Measurements from ENCODE around the gene AGBL1.

The AGBL1 gene

DNA sequence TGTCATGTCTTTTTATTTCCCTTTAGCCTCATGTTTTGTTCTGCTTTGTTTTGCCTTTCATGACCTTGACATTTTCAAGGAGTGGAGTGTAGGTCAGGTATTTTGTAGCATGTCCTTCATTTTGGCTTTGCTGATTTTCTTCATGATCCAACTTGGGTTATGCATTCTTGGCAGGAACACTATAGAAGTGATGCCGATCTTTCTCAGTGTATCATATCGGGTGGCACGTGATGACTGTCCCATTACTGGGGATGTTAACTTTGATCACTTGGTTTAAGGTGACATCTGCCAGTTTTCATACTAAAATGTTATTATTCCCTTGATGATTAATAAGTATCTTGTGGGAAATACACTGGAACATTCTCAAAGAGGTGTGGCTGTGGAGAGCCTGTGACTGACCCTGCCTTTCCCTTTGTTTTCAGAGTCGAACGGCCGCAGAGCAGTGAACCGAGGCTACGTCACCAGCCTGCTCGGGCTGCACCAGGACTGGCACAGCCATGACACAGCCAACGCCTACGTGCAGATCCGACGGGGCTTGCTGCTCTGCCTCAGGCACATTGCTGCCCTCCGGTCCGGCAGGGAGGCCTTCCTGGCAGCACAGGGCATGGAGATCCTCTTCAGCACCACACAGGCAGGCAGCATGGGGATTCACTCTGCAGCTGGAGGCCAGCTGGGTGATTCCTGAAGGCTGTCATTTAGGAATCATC lies 167.7 kb downstream of the AGBL1 start:
- no peak for DNase-seq

DNA sequence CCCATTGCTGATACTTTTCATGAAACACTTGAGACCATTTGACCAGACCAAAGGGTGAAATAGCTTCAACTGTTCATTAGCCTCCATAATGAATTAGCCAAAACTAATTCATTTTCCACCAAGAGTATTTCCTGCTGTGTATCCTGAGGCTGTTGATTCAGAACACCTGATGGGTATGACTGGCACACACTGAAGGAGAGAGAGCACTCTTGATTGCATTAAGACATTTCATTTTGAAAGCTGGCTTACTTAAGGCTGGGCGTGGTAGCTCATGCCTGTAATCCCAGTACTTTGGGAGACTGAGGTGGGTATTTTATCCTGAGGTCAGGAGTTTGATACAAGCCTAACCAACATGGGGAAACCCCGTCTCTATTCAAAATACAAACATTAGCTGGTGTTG lies 175.6 kb downstream of the AGBL1 start:
- no peak for DNase-seq

DNA sequence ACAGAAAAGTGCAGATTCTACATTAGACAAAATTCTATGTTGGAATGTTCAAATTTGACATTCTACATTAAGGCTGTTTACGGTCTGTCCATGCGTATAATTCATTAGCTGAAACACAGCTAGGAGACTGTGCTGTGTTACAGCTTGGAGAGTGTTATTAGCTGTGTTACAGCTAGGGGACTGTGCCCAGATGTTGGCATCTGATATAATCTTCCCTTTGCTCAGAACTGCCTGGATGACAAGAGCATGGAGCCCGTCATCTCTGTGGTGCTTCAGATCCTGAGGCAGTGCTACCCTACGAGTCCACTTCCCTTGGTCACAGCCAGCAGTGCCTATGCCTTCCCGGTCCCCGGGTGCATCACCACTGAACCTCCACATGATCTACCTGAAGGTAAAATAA lies 177.0 kb downstream of the AGBL1 start:
- no peak for DNase-seq

GRCh38 chr15:86259589-86259988 lies 179.9 kb downstream of the AGBL1 start:
- no peak for DNase-seq

DNA sequence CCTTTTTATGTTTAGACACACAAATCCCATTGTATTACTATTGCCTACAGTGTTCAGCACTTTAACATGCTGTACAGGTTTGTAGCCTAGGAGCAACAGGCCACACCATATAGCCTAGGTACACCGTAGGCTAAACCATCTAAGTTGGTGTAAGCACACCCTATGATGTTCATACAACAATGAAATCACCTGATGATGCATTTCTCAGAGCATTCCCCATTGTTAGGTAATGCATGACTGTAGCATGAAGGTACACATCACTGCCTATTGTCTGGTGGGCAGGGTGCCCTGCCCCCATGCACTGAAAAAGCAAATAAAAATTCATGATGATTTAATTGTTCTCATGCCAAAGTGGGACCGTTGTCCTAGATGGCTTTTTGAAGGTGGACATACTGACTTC lies 183.6 kb downstream of the AGBL1 start:
- DNase-seq: no peak

DNA sequence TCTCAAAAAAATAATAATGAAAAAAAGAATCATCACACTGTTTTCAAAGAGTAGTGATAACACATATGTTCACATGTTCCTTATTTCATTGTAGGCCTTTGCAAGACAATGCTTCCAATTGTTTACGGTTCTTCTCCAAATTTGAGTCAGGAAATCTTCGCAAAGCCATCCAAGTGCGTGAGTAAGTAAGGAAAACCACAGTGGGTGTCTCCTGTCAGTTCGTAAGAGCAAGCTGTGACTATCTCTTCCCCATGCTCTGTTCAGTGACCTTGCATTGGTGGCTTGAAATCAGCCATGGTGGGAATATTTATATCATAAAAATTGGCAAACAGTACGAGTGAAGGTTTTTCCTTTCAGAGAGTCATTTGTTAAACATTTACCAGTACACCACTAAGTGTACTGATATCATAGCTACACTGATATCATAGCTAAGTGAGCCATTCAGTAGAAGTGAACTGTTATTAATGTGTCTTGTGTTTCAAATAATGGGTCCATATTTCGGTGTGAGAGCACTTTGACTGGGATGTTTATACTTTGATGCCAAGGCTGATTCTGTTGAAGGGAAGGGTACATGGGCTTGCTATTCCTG lies 187.3 kb downstream of the AGBL1 start:
- no peak for DNase-seq

- DNase-seq: no peak
Measured at GRCh38 chr15:86267892-86268291, 188.2 kb downstream of the AGBL1 start.

DNA sequence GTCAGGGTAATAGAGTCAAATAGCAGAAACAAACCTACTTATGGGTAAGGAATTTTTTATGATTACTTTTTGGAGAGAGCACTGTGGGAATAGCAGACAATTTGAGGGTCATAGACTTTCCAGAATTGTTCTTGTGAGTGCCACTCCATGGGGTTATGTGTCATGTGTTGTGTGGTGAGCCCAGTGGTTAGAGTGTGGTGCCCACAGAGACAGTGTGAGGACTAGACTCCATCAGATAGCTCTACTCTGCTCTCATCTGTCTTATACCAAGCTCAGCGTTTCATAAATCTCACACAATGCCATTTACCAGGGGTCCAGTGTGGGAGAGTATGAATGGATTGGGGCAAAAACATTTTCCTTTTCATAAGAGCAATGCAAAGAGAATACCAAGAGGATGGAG lies 188.9 kb downstream of the AGBL1 start:
- no peak for DNase-seq

GRCh38 chr15:86273309-86273708 lies 193.6 kb downstream of the AGBL1 start:
- no peak for DNase-seq

GRCh38 chr15:86275361-86275760 lies 195.7 kb downstream of the AGBL1 start:
- no peak for DNase-seq

- no peak for DNase-seq
Measured at GRCh38 chr15:86278586-86278985, 198.9 kb downstream of the AGBL1 start.

GRCh38 chr15:86284635-86285034 lies 205.0 kb downstream of the AGBL1 start:
- DNase-seq: no peak

DNA sequence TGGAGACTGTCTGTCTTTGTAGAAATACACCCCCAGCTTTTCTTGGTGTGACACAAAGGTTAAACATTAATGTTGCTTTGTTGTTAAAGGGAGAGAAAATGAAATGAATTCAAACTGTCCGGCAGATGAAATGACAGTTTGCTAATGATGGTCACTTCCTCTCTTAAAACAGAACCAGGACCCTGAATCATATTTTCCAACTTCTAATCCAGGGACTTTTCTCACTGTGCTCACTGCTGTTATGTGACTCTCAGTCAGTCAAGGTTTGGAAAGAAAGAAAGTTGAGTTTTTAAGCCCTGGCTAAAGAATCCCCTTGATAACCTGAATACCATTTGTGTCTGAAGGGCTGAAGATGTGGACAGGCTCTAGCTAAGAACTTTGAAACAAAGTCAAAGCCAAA lies 215.8 kb downstream of the AGBL1 start:
- DNase-seq: no peak

DNA sequence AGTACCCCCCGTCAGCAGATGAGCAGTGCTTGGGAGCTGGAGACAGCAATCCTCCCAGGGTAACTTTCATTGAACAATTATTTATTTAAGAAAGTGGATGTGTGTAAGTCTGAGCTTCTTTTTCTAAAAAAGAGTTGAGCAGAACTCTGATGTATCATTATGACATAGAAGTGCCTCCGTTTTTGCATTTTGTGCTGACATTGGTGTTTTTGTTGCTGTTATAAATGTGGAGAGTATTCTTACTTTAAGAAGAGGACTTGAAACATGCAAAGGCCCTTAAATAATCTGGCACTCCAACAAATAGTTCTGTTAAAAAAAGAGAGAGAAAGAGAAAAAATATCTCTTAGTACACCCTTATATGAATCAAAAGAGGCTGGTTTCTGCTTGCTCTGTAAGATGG lies 217.1 kb downstream of the AGBL1 start:
- no peak for DNase-seq

DNA sequence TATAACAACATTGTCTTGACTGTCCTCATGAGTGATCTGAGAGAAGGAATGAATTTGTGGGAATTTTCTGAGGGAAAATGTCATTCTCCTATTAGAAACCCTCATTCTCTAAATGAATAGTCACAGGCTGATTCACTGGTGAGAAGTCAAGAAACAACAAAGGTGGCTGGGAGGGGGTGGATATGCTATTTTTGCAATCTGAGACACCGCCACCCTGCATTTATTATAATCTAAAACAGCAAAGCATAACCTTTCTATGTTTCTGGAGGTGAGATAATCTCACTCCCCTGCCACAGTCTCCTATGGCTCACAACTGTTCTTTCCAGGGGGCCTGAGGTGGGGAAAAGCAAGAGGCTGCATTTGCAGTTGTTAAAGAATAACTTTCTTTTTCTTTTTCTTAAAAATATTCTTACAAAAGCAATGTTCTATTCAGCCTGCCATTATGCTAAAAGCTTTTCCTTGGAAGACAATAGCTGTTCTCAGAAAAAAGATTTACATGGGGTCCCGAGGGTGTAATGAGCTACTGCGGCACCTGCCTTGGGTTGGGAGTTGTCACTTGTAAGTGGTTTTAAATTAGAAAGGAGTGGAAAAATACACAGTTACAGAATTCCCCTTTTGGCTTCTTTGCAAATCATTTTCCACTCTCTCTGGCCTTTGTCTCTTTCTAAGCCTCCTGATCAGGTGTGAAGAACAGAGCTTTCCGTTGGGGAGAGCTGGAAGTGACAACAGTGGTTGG lies 220.9 kb downstream of the AGBL1 start:
- DNase-seq: no peak

DNA sequence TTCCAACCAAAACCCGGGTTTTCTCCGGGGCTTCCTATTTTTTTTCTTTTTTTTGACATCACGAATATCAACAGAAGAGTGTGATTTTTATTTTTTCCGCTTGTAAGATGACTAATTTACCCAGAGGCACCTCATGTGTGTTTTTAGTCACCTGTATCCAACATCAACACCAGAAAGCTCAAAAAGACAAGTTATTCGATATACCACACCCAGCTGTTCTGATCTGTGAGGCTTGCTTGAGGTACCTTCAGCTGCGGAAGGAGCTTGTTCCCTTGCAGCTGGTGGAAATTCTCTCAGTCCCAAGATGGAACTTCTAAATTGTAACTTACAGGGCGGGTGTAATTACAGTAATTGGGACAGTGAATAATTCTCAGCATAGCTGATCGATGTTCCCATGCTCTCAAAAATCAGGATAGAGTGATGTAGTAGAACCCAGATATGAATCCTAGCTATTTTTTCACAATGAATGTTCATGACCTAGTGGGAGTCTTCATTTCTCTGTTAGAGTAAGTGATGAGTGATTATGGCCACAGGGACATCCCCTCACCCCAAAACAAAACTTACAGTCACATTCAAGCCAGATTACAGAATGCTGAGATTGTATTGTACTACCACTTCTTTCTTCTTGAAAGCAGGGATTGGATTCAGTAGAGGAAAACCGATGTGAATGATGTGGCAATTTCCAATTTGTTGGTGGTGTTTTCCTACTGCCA lies 232.1 kb downstream of the AGBL1 start:
- no peak for DNase-seq

DNA sequence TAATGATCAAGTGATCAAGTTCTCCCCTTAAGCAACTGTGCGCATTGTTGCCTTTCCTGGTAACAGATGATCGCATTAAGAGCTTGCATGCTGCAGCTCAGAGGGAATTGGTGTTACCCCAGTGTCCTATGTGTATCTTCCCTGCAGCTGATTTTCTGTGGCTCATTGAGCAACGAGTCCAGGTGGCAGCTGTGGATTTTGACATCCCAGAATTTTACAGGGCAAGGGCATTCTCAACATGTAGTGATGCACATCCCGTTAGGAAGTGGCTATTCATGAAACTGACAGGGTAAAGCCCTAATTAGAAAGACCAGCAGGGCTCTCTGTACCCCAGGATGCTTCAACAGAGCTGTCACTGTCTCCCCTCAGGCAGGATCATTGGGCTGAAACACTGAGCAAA lies 232.8 kb downstream of the AGBL1 start:
- DNase-seq: no peak

DNA sequence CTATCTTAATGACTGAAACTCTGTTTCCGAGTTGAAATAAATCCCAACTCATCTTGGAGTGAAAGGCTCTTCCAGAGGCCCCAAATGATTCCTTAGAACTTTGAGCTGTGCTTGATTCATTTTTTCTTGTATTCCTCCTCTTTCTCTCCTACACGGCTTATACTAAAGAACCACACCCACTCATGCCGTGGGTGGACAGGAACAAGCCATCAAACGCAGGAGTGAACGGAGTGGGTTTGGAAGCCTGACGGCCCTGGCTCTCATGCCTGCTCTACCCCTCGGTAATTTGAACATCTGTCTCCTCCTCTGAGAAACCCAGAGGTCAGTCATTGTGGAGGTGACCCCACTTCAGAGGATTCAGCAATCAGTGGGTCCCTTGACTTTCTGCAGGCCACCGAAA lies 236.5 kb downstream of the AGBL1 start:
- DNase-seq: no peak

GRCh38 chr15:86316726-86317383 lies 237.2 kb downstream of the AGBL1 start:
- no peak for DNase-seq

- no peak for DNase-seq
Measured at GRCh38 chr15:86317384-86317740, 237.7 kb downstream of the AGBL1 start.

- no peak for DNase-seq
Measured at GRCh38 chr15:86322629-86323028, 243.0 kb downstream of the AGBL1 start.

DNA sequence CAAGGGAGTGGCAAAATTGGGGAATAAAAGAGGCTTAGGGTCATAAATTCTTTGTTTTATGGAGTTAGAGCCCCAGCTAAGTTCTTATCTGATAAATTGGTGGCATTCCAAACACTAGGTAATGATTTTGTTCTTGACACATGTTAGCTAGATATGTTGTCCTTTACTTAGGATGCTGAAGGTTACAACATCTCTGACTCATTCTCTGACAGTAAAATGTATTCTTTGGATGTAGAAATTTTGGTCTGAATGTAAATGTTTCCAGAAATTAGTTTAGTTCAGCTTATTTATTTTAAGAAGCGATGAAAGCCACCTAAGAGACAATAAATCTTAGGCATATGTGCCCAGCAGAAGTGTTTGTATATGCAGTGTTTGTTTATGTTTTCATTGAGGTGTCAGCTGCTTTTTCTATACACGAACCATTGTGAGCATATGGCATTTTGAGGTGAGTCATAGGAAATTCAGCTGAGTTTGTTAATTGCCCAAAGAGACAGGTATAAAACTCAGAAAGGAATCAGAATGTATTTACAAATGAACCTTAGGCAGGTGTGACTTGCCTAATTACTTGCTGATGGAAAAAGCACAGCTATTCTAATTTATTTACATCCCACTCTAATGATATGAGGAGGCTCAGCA lies 247.7 kb downstream of the AGBL1 start:
- no peak for DNase-seq

DNA sequence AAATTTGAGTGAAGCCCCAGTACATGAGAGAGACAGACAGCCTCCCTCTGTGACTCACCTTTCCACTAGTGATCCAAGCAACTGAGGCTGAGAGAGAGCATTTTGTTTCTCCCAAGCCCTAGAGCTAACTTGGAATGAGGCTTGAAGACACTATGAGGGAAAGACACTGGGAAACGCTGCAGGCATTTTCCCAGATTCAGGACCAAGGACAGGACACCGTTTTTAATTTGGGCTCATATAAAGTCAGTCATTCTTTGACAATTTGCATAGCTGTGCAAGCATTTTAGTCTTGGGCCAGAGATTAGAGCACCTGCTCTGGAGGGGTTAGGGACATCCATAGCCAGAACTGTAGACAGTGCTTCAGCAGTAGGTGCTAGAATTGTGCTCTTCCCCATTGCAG lies 249.0 kb downstream of the AGBL1 start:
- DNase-seq: no peak
